PC-3 (cell line): ENCODE data around the gene HYAL2. TPM values are rescaled to one million over a fixed set of nuclear protein-coding genes. Genes with fewer than 3 reads are reported as not detected.

Source experiments
- ATAC-seq: fragments of 200-7000 bp; cut with Tn5 transposase; 2 replicates; pipeline ENCODE4 v1.9.1; 2020; ENCODE audit warnings: mild to moderate bottlenecking, moderate library complexity
- BruUV-seq: library from RNA; stranded (reverse); fragments of 400-500 nt; replicated peaks from 2 replicates; lab custom pipeline; 2021; lab: Mats Ljungman, UMichigan
- CTCF ChIA-PET: fragments of 300-600 bp; sonication (Branson Sonifier 250); formaldehyde crosslinking; loops from one replicate; lab custom pipeline; 2022; ENCODE audit warnings: antibody characterized with exemption; lab: Charles Lee
- POLR2A ChIA-PET: fragments of 300-600 bp; sonication (Branson Sonifier 250); formaldehyde crosslinking; loops from one replicate; lab custom pipeline; 2022; ENCODE audit warnings: antibody characterized with exemption; ENCODE audit not compliant: unreplicated experiment; lab: Charles Lee
- DNase-seq: peaks from one replicate; pipeline ENCODE4 v3.0.0-alpha.2; 2015
- H2AFZ ChIP-seq: fragments of 300-600 bp; sonication (generic); 2 replicates; pipeline ENCODE4 v1.6.0; 2016; ENCODE audit warnings: antibody characterized with exemption, low read length
- H3F3A ChIP-seq: fragments of 300-600 bp; sonication (generic); one replicate; pipeline ENCODE4 v1.6.0; 2017; ENCODE audit warnings: antibody characterized with exemption, low read length, control low read depth, mild to moderate bottlenecking; ENCODE audit not compliant: unreplicated experiment
- H3K27ac ChIP-seq: fragments of 300-600 bp; sonication (generic); 2 replicates; pipeline ENCODE4 v1.5.1; 2016; ENCODE audit warnings: mild to moderate bottlenecking, low read length
- H3K27me3 ChIP-seq: fragments of 300-600 bp; sonication (generic); 2 replicates; pipeline ENCODE4 v1.6.1; 2016; ENCODE audit warnings: low read length, mixed read lengths
- H3K36me3 ChIP-seq: fragments of 300-600 bp; sonication (generic); 2 replicates; pipeline ENCODE4 v1.6.1; 2016; ENCODE audit warnings: low read depth, mixed run types, low read length, mixed read lengths
- H3K4me1 ChIP-seq: fragments of 300-600 bp; sonication (generic); 2 replicates; pipeline ENCODE4 v1.5.1; 2016; ENCODE audit warnings: low read length; ENCODE audit not compliant: insufficient read depth
- H3K4me2 ChIP-seq: fragments of 300-600 bp; sonication (generic); 2 replicates; pipeline ENCODE4 v1.6.0; 2016; ENCODE audit warnings: low read length
- H3K4me3 ChIP-seq: fragments of 300-600 bp; sonication (generic); 2 replicates; pipeline ENCODE4 v1.5.1; 2016; ENCODE audit warnings: mild to moderate bottlenecking, low read length, mixed read lengths
- H3K79me2 ChIP-seq: fragments of 300-600 bp; sonication (generic); 2 replicates; pipeline ENCODE4 v1.6.1; 2017; ENCODE audit warnings: low read length, mixed read lengths
- H3K9ac ChIP-seq: fragments of 300-600 bp; sonication (generic); 2 replicates; pipeline ENCODE4 v1.6.0; 2016; ENCODE audit warnings: mild to moderate bottlenecking, low read length
- H3K9me2 ChIP-seq: fragments of 300-600 bp; sonication (generic); replicated peaks from 2 replicates; pipeline ENCODE4 v1.6.1; 2016; ENCODE audit warnings: mixed run types, low read length, mixed read lengths
- H3K9me3 ChIP-seq: fragments of 300-600 bp; sonication (generic); 2 replicates; pipeline ENCODE4 v1.6.1; 2016; ENCODE audit warnings: low read length, mixed read lengths
- H4K20me1 ChIP-seq: fragments of 300-600 bp; sonication (generic); 2 replicates; pipeline ENCODE4 v1.6.1; 2016; ENCODE audit warnings: low read length, mixed read lengths
- EZH2 ChIP-seq: fragments of 300-600 bp; sonication (generic); IDR thresholded peaks from one replicate; pipeline ENCODE4 v1.6.1; 2017; ENCODE audit warnings: antibody characterized with exemption, mild to moderate bottlenecking, low read length; ENCODE audit not compliant: unreplicated experiment
- EZH2phosphoT487 ChIP-seq: fragments of 300-600 bp; sonication (generic); IDR thresholded peaks from 2 replicates; pipeline ENCODE4 v1.6.1; 2018; ENCODE audit warnings: mild to moderate bottlenecking, antibody characterized with exemption, low read length, borderline replicate concordance
- intact Hi-C: fragments of 100-400 bp; cut with micrococcal nuclease; formaldehyde crosslinking; loops from 2 replicates; pipeline ENCODE4 v1.9.0; 2023
- total RNA-seq: library from RNA; depleted of rRNA; stranded (reverse); fragments of >200 nt; gene quantifications from 2 replicates; pipeline ENCODE4 v1.2.3, GENCODE V29; 2014
- TF ChIP-seq, protein P1 (sequence below): fragments of 300-600 bp; sonication (generic); conservative IDR thresholded peaks from 2 replicates; pipeline ENCODE4 v1.5.1; 2017; ENCODE audit warnings: antibody characterized with exemption, low read depth, mild to moderate bottlenecking, low read length

Gene HYAL2
- total RNA-seq, 1 experiment from 2014 or later: 97.8 TPM

DNA sequence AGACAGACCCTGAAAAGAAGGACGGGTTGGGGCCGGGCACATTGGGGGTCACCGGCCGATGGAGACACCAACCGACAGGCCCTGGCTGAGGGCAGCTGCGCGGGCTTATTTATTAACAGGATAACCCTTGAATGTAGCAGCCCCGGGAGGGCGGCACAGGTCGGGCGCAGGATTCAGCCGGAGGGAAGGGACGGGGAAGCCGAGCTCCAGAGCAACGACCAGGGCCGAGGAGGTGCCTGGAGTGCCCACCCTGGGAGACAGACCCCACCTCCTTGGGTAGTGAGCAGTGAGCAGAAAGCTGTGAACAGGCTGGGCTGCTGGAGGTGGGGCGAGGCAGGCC, 45.8 kb downstream of the HYAL2 start:
- ChIA-PET CTCF (interaction anchor here (0.6 kb wide), 1 partner anchor 41 kb away, joined by 3 read pairs; no protein-coding TSS in a partner anchor), POLR2A (interaction anchor here (0.5 to 0.6 kb wide), 2 partner anchors 29 to 98 kb away, joined by 3 to 10 read pairs; no protein-coding TSS in a partner anchor)
- DNase-seq (no peak), ATAC-seq (no peak)
- no TSS peak for BruUV-seq
- Histone ChIP-seq H3K9me3 (no peaks in the 10 kb centered on the region), H3K79me2 (no peaks in the 10 kb centered on the region), H3K9me2 (no peaks in the 10 kb centered on the region), H3K36me3 (no peaks in the 10 kb centered on the region), H3K27ac (no peak overlapping the region), H3K4me1 (peaks cover 4% of the 10 kb centered on the region; the same call in 1 of the 2 replicates), H3K4me2 (no peak overlapping the region), H3K9ac (no peak overlapping the region), H2AFZ (no peak overlapping the region), H3K27me3 (no peaks in the 10 kb centered on the region), H4K20me1 (no peaks in the 10 kb centered on the region), H3K4me3 (no peak overlapping the region), H3F3A (no peaks in the 10 kb centered on the region)
- intact Hi-C loops: no loop called here
- no peak for TF ChIP-seq EZH2
- TF ChIP-seq, protein P1, sequence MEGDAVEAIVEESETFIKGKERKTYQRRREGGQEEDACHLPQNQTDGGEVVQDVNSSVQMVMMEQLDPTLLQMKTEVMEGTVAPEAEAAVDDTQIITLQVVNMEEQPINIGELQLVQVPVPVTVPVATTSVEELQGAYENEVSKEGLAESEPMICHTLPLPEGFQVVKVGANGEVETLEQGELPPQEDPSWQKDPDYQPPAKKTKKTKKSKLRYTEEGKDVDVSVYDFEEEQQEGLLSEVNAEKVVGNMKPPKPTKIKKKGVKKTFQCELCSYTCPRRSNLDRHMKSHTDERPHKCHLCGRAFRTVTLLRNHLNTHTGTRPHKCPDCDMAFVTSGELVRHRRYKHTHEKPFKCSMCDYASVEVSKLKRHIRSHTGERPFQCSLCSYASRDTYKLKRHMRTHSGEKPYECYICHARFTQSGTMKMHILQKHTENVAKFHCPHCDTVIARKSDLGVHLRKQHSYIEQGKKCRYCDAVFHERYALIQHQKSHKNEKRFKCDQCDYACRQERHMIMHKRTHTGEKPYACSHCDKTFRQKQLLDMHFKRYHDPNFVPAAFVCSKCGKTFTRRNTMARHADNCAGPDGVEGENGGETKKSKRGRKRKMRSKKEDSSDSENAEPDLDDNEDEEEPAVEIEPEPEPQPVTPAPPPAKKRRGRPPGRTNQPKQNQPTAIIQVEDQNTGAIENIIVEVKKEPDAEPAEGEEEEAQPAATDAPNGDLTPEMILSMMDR: no peak
- TF ChIP-seq EZH2phosphoT487: no peak

DNA sequence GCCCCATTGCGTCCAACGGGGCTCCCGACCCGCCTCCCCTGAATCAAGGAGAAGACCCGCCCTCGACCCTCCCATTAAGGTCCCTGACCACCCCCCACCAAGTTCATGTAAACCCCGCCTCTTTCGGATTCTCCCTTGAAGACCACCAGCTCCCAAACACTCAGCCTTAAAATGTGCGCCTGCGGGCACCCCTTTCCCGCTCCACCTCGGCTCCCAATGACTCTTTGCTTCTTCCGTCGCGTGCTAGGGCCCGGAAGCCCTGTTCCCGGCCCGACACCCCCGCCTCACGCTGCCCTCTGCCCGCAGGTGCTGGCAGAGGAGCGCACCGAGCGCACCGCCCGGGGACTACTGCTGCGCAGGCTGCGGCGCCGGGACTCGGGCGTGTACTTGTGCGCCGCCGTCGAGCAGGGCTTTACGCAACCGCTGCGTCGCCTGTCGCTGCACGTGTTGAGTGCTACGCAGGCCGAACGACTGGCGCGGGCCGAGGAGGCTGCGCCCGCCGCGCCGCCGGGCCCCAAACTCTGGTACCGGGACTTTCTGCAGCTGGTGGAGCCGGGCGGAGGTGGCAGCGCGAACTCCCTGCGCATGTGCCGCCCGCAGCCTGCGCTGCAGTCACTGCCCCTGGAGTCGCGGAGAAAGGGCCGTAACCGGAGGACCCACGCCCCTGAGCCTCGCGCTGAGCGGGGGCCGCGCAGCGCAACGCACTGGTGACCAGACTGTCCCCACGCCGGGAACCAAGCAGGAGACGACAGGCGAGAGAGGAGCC, 46.4 kb downstream of the HYAL2 start:
- Histone ChIP-seq H3K79me2 (no peaks in the 10 kb centered on the region), H3K4me2 (no peak overlapping the region), H3K9me2 (no peaks in the 10 kb centered on the region), H3K27ac (no peak overlapping the region), H4K20me1 (no peaks in the 10 kb centered on the region), H3K9ac (no peak overlapping the region), H3K27me3 (no peaks in the 10 kb centered on the region), H3F3A (no peaks in the 10 kb centered on the region), H3K36me3 (no peaks in the 10 kb centered on the region), H3K4me3 (no peak overlapping the region), H2AFZ (no peak overlapping the region), H3K9me3 (no peaks in the 10 kb centered on the region), H3K4me1 (peaks cover 8% of the 10 kb centered on the region; the same call in 1 of the 2 replicates)
- no peak for DNase-seq
- TF ChIP-seq, protein P1: no peak
- TF ChIP-seq EZH2 (no peak), EZH2phosphoT487 (no peak)
- CTCF ChIA-PET: no interaction called here
- ATAC-seq: no peak
- no TSS peak for BruUV-seq
- POLR2A ChIA-PET: interaction anchor here (0.6 kb wide), 1 partner anchor 97 kb away, joined by 10 read pairs; no protein-coding TSS in a partner anchor
- intact Hi-C loops: no loop called here
